ENCODE measurements around the gene PPM1H. TPM values are rescaled to one million over a fixed set of nuclear protein-coding genes. Genes with fewer than 3 reads are reported as not detected.

Gene PPM1H
- total RNA-seq, 1 experiment from 2014 or later = 9.2 TPM

- no peak for DNase-seq (ENCODE audit: low read depth)
Observed at GRCh38 chr12:62799766-62800406, 135.1 kb downstream of the PPM1H start.

DNA sequence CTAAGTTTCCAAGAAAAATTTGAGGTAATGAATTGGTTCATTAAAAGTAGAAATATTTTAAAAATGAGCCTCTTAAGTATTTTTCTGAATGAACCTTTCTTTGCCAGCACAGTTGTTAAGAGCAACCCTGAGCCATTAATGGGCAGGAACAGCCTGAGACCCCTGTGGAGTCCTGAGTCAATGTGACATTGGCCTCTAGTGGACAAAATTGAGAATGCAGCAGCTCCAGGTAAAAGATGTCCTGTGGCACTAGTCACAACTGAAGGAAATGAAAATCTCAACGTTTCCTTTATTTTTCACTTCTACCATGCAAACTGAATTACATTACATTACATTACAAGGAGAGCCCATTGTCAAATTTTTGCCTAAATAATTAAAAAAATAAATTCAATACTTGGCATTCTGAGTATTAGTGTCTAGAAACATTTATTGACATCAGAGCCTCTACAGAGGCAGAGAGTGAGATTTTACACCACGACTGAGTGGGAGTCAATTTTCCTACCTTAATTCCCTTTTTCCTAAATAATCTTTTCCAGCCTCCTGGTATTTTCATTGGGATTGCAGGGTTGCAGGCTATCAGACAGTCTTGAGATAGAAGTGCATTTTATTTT lies 135.7 kb downstream of the PPM1H start:
- peak; percentile 69 for DNase-seq (ENCODE audit: low read depth)

- DNase-seq (ENCODE audit: low read depth) = no peak
Observed at GRCh38 chr12:62794218-62794583, 140.7 kb downstream of the PPM1H start.

- DNase-seq (ENCODE audit: low read depth) = peak; percentile 97
Observed at GRCh38 chr12:62793256-62794217, 141.4 kb downstream of the PPM1H start.

DNA sequence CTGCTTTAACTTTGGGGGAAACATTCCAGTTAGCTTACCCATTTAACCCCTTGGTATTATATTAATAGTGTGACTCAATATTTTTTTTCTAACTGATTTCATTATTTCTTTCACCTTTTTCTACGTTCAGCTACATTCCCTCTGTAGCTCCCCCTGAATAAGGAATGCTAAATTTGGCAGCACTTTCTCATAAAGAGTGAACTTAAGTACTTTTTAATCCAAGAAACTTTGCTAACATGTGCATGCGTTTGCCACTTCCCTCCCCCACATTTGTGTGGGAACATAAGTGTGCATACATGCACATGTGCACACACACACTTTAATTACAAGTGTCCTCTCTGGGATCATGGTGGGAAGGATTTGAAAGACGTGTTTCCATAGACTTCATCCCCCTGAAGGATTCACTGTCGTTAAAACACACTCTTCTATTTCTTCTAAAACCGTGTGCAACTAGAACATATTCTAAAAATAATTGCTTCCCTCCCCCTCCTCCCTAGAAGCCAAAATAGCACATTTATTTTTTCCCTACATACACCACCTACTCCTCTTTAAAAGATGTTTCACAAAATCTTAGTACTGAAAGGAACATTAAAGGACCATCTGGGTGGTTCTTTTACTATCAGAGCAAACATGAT lies 142.6 kb downstream of the PPM1H start:
- DNase-seq (ENCODE audit: low read depth) = peak; percentile 29

GRCh38 chr12:62789851-62790250 lies 145.1 kb downstream of the PPM1H start:
- DNase-seq (ENCODE audit: low read depth) = no peak

- peak; percentile 24 for DNase-seq (ENCODE audit: low read depth)
Observed at GRCh38 chr12:62787611-62788010, 147.3 kb downstream of the PPM1H start.

DNA sequence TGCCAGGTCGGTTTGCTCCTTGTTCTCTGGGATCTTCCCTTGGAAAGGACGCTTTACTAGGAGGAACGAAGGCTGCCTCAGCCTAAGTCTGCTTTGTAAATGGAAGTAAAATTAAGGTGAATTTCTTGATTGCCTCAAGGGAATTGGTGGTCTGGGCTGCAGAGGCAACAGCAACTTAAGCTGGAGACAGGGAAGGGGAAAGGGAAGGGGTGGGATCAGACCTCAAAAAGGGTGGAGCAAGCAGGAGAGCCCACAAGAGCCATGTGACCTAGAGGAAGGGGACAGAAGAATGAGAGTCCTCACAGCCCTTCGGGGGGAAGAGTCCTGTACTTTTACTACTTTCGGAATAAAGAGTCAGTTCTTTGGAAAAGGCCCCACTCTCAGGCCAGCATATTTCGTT lies 147.9 kb downstream of the PPM1H start:
- peak; percentile 21 for DNase-seq (ENCODE audit: low read depth)

GRCh38 chr12:62785941-62786559 lies 148.9 kb downstream of the PPM1H start:
- peak; percentile 99 for DNase-seq (ENCODE audit: low read depth)

DNA sequence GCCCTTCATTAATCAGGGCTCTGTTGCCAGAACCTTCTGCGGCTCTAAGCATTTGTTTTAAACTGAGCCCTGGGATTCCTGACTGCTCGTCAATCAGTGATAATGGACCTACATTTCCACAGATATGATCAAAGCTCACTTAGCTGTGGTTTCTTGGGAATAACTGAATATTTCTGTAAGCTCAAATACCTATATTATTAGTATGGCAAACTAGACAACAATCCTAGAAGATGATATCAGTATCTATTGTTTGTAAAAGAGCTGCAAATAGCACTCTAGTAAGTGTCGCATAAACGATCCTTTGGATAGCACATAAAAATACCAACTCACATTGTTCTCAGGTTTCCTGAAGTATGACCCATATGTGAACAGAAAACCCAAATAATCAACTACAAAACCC lies 150.4 kb downstream of the PPM1H start:
- DNase-seq (ENCODE audit: low read depth) = no peak

DNA sequence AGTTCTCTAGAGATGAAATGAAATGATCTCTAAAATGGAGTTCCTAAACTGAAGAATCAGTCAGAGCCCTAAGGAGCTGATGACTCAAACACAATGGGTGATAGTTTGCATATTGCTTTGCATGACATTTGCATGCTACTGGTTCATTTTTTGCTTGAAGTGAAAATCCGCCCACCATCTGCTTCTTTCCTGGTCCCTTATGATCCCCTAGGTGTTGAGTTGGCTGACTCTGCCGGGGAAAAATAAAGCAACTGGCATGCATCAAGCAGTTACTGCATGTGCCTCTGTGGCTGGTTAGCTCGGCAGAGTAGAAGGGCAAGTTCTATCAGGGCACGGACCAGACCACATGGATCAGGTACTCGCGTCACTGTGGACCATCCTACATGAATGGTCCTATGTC lies 151.1 kb downstream of the PPM1H start:
- no peak for DNase-seq (ENCODE audit: low read depth)

DNA sequence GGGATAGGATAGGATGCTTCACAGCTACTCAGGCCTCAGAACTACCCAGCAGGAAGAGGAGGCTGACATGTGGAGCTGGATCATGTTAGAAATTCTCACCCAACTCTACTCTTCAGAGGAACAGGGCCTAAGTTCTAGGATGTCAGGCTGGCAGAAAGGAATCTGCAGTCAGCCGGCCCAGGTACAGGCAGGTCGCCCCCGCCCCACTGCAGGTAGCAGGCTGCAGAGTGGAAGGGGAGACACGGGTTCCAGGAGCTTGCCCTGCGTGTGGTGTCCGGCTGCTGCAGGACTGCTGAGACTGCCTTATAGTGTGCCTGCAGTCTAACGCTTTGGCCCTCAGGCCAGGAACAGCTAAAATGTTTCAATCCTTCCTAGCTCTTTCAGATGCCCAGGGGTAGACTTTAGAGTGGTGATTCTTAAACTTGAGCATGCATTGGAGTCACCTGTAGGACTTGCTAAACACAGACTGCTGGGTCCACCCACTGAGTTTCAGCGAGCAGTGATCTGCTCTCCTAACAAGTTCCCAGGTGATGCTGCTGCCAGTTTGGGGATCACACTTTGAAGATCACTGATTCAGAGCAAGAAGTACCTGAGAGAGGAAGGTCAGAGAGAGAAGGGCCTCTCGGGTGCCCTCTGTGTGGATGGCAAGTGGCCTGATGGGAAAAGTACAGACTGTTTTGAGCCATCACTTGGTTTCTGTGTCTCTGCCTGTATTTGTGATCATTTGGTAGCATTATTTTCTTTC lies 153.6 kb downstream of the PPM1H start:
- no peak for DNase-seq (ENCODE audit: low read depth)

- DNase-seq (ENCODE audit: low read depth) = no peak
Observed at GRCh38 chr12:62779488-62779887, 155.5 kb downstream of the PPM1H start.

GRCh38 chr12:62778187-62778586 lies 156.8 kb downstream of the PPM1H start:
- DNase-seq (ENCODE audit: low read depth) = no peak

DNA sequence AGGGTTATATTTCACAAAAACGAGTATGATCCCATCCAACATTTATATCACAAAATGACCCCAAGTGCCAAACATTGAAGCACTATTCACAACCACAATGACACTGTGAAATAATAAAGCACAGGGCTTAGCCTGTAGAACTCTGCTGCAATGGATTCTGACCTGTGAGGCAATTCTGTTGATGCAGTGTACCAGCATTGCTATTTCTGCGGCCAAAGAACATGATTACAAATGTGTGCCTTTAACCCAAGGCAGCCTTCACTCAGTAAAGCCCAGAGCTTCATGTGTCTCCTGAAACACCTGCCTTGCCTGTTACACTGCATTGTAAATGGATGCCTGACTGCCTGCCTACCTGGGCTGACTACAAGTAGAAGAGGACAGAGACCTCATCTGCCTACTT lies 158.0 kb downstream of the PPM1H start:
- no peak for DNase-seq (ENCODE audit: low read depth)

- DNase-seq (ENCODE audit: low read depth) = no peak
Observed at GRCh38 chr12:62776575-62776974, 158.4 kb downstream of the PPM1H start.

DNA sequence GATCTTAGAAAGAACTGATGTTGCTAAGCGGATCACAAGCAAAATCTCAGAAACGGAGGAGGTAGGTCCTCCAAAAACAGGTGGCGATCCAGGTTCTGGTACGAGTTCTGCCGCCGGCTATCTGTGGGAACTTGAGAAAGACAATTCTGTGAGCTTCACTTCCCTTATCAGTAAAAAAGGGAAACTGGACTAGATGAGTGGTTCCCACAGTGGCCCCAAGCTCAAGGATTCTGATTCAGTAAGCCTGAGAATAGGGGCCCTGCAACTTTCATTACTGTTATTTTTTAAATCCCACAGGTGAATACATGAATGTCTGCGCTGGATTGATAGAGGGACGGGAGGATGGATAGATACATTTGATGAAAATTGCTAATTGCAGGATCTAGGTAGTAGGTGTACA lies 160.2 kb downstream of the PPM1H start:
- no peak for DNase-seq (ENCODE audit: low read depth)

GRCh38 chr12:62772416-62772955 lies 162.5 kb downstream of the PPM1H start:
- DNase-seq (ENCODE audit: low read depth) = peak; percentile 66

GRCh38 chr12:62771828-62772227 lies 163.1 kb downstream of the PPM1H start:
- DNase-seq (ENCODE audit: low read depth) = no peak

- no peak for DNase-seq (ENCODE audit: low read depth)
Observed at GRCh38 chr12:62770381-62770780, 164.6 kb downstream of the PPM1H start.

All from M059J (cell line).